ENCODE data around the gene KAT8. TPM values are rescaled to one million over a fixed set of nuclear protein-coding genes. Genes with fewer than 3 reads are reported as not detected.
A peak's percentile ranks its signal among the peaks of the same experiment; 100 is the strongest.
"Not testable (repeated sequence)": the region's sequence is repeated elsewhere in the genome, so short reads cannot be mapped to it uniquely, and the experiment has no call there.

Gene KAT8
- total and polyA plus RNA-seq, 2 experiments from 2014 or later = 33.9 to 44.2 TPM

DNA sequence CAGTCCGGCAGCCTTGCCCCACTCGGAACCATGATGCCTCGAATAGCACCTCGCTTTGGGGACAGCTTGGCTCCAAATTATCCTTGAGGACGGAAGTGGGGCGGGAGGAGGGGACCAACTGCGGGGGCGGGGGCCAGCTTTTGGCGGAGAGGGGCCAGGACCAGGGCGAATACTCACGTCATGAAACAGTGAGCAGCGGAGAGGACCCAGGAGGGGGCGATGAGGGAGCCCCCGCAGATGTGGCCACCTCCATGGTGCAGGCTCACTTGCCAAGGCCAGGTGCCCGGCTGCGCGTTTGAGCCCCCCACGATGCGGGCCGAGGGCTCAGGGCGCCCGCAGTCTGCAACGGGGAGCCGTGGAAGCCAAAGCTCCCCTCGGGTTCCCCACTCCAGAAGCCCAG lies 31.4 kb downstream of the KAT8 start:
- Histone ChIP-seq H3K4me1 (ENCODE audit: insufficient read depth) (no peaks in the 10 kb centered on the region), H4K20me1 (ENCODE audit: insufficient read depth, poor library complexity, severe bottlenecking) (no peaks in the 10 kb centered on the region), H3K27me3 (no peaks in the 10 kb centered on the region), H3K27ac (no peak overlapping the region), H3K36me3 (replicated peaks; ENCODE audit: insufficient read depth, low read depth) (no peaks in the 10 kb centered on the region), H3K9me3 (ENCODE audit: low read depth) (no peaks in the 10 kb centered on the region), H3K9me2 (replicated peaks; ENCODE audit: insufficient read depth) (no peaks in the 10 kb centered on the region), H3K4me3 (no peak overlapping the region), H3K4me2 (peak overlapping the region; percentile 75), H2AFZ (no peak overlapping the region), H3K79me2 (no peaks in the 10 kb centered on the region)
- 88% methylated on average over 25 of the region's 25 CpGs for WGBS (ENCODE audit: low lambda C conversion rate, missing lambda C conversion rate)
- no peak for DNase-seq (ENCODE audit: low spot score)
- TF ChIP-seq EZH2phosphoT487 (IDR thresholded peaks at IDR 0.05; ENCODE audit: low read depth, severe bottlenecking, unreplicated experiment) = no peak

DNA sequence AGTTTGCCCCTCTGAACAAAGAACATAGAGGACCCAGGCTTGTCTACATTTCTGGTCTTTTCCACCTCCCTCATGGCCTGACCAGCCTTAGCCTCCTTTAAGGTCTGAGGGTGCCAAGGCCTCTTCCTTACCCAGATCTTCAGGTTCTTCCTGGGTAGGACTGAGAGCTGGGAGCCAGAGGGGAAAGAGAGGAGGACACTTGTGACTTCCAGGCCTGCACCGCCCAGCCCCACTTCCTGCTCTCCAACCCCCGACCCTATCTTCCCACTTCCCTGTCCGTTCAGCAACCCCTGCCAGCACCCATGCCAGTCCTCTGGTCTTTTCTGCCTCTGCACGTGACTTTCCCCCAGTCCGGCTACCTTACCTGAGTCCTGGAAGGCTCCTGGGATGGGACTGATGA lies 31.9 kb downstream of the KAT8 start:
- no peak for DNase-seq (ENCODE audit: low spot score)
- H3K27ac ChIP-seq = no peak overlapping the region
- H3K4me3 ChIP-seq = no peak overlapping the region
- no peaks in the 10 kb centered on the region for H4K20me1 ChIP-seq (ENCODE audit: insufficient read depth, poor library complexity, severe bottlenecking)
- H3K27me3 ChIP-seq = no peaks in the 10 kb centered on the region
- no peak overlapping the region for H2AFZ ChIP-seq
- H3K36me3 ChIP-seq (replicated peaks; ENCODE audit: insufficient read depth, low read depth) = no peaks in the 10 kb centered on the region
- no peaks in the 10 kb centered on the region for H3K4me1 ChIP-seq (ENCODE audit: insufficient read depth)
- no peak overlapping the region for H3K4me2 ChIP-seq
- H3K9me2 ChIP-seq (replicated peaks; ENCODE audit: insufficient read depth) = no peaks in the 10 kb centered on the region
- 85% methylated on average over 5 of the region's 5 CpGs for WGBS (ENCODE audit: low lambda C conversion rate, missing lambda C conversion rate)
- no peaks in the 10 kb centered on the region for H3K9me3 ChIP-seq (ENCODE audit: low read depth)
- no peak for TF ChIP-seq EZH2phosphoT487 (IDR thresholded peaks at IDR 0.05; ENCODE audit: low read depth, severe bottlenecking, unreplicated experiment)
- no peak for TF ChIP-seq EZH2 (IDR thresholded peaks at IDR 0.05; ENCODE audit: borderline replicate concordance)
- TF ChIP-seq, protein P1, sequence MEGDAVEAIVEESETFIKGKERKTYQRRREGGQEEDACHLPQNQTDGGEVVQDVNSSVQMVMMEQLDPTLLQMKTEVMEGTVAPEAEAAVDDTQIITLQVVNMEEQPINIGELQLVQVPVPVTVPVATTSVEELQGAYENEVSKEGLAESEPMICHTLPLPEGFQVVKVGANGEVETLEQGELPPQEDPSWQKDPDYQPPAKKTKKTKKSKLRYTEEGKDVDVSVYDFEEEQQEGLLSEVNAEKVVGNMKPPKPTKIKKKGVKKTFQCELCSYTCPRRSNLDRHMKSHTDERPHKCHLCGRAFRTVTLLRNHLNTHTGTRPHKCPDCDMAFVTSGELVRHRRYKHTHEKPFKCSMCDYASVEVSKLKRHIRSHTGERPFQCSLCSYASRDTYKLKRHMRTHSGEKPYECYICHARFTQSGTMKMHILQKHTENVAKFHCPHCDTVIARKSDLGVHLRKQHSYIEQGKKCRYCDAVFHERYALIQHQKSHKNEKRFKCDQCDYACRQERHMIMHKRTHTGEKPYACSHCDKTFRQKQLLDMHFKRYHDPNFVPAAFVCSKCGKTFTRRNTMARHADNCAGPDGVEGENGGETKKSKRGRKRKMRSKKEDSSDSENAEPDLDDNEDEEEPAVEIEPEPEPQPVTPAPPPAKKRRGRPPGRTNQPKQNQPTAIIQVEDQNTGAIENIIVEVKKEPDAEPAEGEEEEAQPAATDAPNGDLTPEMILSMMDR (IDR thresholded peaks at IDR 0.05; ENCODE audit: poor library complexity) = no peak
- H3K79me2 ChIP-seq = no peaks in the 10 kb centered on the region

DNA sequence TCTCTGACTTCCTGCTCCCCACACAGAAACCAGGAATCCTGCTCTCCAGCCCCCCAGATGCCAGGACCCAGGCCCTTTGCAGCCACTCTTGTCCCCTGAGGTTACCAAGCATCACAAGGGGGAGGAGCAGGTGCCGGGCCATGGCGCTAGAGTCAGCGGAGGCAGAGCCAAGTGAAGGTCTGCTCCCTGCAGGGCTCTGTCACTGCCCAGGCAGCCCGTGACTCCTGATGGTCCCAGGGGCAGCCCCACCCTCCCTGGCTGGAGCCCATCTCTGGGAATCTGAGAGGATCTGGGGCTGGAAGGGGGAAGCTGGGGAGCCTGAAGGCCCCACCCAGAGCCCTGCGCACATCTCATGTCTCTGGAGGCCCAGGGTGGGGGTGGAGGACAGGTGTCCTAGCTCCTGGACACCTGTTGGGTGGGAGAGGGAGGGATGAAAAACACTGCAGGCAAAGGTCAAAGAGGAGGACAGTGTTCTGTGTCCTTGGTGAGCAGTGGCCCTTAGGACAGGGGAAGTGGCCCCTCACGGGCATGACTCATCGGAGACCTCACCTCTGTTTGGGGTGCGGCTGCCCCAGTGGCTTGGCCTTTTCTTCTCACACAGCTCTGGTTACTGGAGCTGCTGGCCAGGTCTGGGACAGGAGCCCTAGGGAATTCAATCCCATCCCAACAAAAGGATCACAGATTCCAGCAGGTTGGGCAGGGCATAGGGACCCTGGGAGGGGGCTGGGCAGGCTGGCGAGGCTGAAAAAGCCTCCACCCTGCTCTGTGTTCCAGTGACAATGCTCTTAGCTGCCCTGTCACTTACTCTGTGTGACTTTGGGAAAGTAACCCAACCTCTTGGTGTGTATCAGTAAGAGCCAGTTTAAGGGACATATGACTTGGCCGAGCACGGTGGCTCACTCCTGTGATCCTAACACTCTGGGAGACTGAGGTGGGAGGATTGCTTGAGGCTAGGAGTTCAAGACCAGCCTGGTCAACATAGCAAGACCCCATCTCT lies 32.7 kb downstream of the KAT8 start, which contains the start of gene PRSS36:
TSS of gene PRSS36 (minus strand) at position 173 of the 997 bp plus-strand sequence. CDS start at position 142, 31 bp downstream.
- Histone ChIP-seq H3K9me3 (ENCODE audit: low read depth) (no peaks in the 10 kb centered on the region), H3K4me3 (no peak within 1 kb of the TSS), H3K79me2 (no peaks in the 10 kb centered on the region), H3K36me3 (replicated peaks; ENCODE audit: insufficient read depth, low read depth) (no peaks in the 10 kb centered on the region), H3K27ac (no peak within 1 kb of the TSS), H2AFZ (no peak within 1 kb of the TSS), H3K27me3 (no peaks in the 10 kb centered on the region), H3K9me2 (replicated peaks; ENCODE audit: insufficient read depth) (no peaks in the 10 kb centered on the region), H4K20me1 (ENCODE audit: insufficient read depth, poor library complexity, severe bottlenecking) (no peaks in the 10 kb centered on the region), H3K4me1 (ENCODE audit: insufficient read depth) (no peaks in the 10 kb centered on the region), H3K4me2 (no peak within 1 kb of the TSS)
- TF ChIP-seq, protein P1 (IDR thresholded peaks at IDR 0.05; ENCODE audit: poor library complexity) = no peak
- TF ChIP-seq EZH2phosphoT487 (IDR thresholded peaks at IDR 0.05; ENCODE audit: low read depth, severe bottlenecking, unreplicated experiment) (no peak), EZH2 (IDR thresholded peaks at IDR 0.05; ENCODE audit: borderline replicate concordance) (no peak)
- 90% methylated on average over 9 of the region's 11 CpGs for WGBS (ENCODE audit: low lambda C conversion rate, missing lambda C conversion rate)
- no peak for DNase-seq (ENCODE audit: low spot score)

DNA sequence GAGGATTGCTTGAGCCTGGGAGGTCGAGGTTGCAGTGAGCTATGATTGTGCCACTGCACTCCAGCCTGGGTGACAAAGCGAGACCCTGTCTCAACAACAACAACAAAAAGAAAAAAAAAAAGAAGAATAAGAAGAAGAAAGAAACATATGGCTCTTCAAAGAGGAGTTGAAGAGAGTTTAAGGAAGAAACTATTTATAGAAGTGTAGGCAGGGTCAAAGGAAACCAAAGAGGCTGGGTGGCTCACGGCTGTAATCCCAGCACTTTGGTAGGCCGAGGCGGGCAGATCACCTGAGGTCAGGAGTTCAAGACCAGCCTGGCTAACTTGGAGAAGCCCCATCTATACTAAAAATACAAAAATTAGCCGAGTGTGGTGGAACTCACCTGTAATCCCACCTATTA lies 33.5 kb downstream of the KAT8 start:
- DNase-seq (ENCODE audit: low spot score); H4K20me1 ChIP-seq (ENCODE audit: insufficient read depth, poor library complexity, severe bottlenecking); H3K9me2 ChIP-seq (replicated peaks; ENCODE audit: insufficient read depth); H3K4me1 ChIP-seq (ENCODE audit: insufficient read depth); H3K27ac ChIP-seq; H3K4me3 ChIP-seq; H3K36me3 ChIP-seq (replicated peaks; ENCODE audit: insufficient read depth, low read depth); H2AFZ ChIP-seq; H3K27me3 ChIP-seq; H3K9me3 ChIP-seq (ENCODE audit: low read depth); H3K79me2 ChIP-seq; H3K4me2 ChIP-seq: not testable (repeated sequence)
- WGBS (ENCODE audit: low lambda C conversion rate, missing lambda C conversion rate) = 87% methylated on average over 6 of the region's 6 CpGs

All from hepatocyte (in vitro differentiated cells).